VCaP (cell line): Measurements from ENCODE around the gene SERPINA6.
A peak's percentile ranks its signal among the peaks of the same experiment; 100 is the strongest.
"Not testable (repeated sequence)": the region's sequence is repeated elsewhere in the genome, so short reads cannot be mapped to it uniquely, and the experiment has no call there.

ENCODE experiments used
- H3K27ac ChIP-seq: fragments of 450-650 bp; 2 replicates; pipeline ENCODE4 v1.5.1; 2017
- TF ChIP-seq, protein P1 (sequence below): fragments of 450-650 bp; conservative IDR thresholded peaks from 2 replicates; pipeline ENCODE4 v1.5.1; 2017; ENCODE audit warnings: mild to moderate bottlenecking, moderate library complexity

SERPINA6 gene

GRCh38 chr14:94360945-94361565, 37.9 kb upstream of the SERPINA6 start:
- no peak overlapping the region for H3K27ac ChIP-seq
- TF ChIP-seq, protein P1, sequence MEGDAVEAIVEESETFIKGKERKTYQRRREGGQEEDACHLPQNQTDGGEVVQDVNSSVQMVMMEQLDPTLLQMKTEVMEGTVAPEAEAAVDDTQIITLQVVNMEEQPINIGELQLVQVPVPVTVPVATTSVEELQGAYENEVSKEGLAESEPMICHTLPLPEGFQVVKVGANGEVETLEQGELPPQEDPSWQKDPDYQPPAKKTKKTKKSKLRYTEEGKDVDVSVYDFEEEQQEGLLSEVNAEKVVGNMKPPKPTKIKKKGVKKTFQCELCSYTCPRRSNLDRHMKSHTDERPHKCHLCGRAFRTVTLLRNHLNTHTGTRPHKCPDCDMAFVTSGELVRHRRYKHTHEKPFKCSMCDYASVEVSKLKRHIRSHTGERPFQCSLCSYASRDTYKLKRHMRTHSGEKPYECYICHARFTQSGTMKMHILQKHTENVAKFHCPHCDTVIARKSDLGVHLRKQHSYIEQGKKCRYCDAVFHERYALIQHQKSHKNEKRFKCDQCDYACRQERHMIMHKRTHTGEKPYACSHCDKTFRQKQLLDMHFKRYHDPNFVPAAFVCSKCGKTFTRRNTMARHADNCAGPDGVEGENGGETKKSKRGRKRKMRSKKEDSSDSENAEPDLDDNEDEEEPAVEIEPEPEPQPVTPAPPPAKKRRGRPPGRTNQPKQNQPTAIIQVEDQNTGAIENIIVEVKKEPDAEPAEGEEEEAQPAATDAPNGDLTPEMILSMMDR = no peak

- H3K27ac ChIP-seq = no peak overlapping the region
- TF ChIP-seq, protein P1 = no peak
These were observed 34.0 kb upstream of the SERPINA6 start for GRCh38 chr14:94357166-94357565.

- no peak overlapping the region for H3K27ac ChIP-seq
These were observed 33.4 kb upstream of the SERPINA6 start for GRCh38 chr14:94356379-94357056.

DNA sequence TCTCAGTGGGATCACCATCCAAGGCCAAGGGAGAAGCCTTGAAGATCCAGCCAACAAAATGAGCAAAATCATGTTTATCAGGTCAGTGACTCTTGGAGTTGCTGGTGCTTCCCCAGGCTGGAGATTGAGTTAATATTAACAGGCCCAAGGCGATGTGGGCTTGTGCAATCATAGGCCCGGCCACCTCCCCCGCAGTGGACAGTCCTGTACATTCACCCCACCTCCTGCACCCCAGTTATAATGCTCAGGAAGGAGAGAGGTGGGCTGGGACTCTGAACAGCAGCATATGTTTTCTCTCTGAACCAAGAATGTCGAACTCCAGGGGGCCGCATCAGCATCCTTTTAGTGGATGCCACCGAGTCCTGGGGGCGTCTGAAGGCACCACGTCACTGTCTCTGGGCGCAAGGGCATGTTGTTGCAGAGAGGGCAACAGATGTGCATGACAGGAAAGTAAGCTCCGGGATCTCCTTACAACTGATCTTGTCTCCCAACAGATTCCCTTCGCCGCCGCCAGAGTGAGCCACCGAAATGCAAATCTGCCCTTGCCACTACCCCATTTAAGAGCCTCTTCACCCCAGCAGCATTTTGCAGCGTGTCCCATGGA, 32.2 kb upstream of the SERPINA6 start:
- TF ChIP-seq, protein P1 = peak; percentile 23; the same call in 1 of the 2 replicates
- H3K27ac ChIP-seq = no peak overlapping the region

More at GRCh38 chr14:94356379-94357056, 33.4 kb upstream of the SERPINA6 start:
- TF ChIP-seq, protein P1 = no peak

- H3K27ac ChIP-seq = no peak overlapping the region
- TF ChIP-seq, protein P1 = no peak
These were observed 31.6 kb upstream of the SERPINA6 start for GRCh38 chr14:94354638-94355185.

DNA sequence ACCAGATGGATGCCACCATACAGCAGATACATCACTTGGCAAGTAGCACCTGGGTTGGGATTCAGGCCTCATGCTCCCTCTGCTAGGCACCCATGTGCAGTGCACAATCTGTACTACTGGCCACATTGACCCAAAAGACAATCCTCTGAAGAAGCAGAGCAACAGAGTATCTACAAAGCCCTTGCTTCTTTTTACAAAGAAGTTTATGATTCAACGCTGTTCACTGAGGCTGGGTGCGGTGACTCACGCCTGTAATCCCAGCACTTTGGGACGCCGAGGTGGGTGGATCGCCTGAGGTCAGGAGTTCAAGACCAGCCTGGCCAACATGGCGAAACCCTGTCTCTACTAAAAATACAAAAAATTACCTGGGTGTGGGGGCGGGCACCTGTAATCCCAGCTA, 31.1 kb upstream of the SERPINA6 start:
- not testable (repeated sequence) for H3K27ac ChIP-seq

- TF ChIP-seq, protein P1 = no peak
- no peak overlapping the region for H3K27ac ChIP-seq
These were observed 26.1 kb upstream of the SERPINA6 start for GRCh38 chr14:94349276-94349675.
